Measurements from ENCODE around the gene C4A.
"Not testable (repeated sequence)": the region's sequence is repeated elsewhere in the genome, so short reads cannot be mapped to it uniquely, and the experiment has no call there.

The C4A gene

DNA sequence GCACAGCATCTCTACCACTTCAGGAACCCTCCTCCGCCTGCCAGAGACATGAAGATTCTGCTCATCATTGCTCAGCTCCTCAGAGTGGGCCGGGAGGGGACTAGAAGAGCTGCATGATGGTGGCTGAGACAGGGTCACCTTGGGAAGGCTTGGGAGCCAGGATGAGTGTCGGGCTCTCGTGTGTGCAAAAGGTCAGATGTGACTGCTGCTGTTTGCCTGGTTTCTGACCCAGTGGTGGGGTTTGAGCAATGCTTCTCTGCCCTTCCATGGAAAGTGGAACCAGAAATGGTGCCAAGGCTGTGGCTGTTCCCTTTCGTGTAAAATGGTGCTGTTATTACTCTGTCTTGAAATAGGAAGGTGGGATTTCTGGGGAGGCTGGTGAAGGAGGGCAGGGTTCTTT is 859 bp upstream of the C4A start:
- DNase-seq (ENCODE audit: low spot score), result not testable (repeated sequence)

DNA sequence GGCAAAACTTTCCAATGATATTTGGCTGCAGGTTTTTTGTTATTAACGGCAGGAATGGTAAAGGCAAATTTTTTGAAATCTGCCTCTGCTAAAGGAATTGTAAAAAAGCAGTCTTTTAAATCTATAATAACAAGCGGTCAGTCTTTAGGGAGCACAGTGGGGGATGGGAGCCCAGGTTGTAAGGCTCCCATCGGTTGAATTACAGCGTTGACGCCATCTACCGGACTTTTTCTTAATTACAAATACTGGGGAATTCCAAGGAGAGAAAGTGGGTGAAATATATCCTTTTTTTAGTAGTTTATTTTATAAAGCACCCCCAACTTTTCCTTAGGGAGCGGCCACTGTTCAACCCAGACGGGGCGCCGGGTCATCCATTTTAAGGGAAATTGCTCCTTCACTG is 7.5 kb downstream of the C4A start:
- not testable (repeated sequence) for DNase-seq (ENCODE audit: low spot score)

DNA sequence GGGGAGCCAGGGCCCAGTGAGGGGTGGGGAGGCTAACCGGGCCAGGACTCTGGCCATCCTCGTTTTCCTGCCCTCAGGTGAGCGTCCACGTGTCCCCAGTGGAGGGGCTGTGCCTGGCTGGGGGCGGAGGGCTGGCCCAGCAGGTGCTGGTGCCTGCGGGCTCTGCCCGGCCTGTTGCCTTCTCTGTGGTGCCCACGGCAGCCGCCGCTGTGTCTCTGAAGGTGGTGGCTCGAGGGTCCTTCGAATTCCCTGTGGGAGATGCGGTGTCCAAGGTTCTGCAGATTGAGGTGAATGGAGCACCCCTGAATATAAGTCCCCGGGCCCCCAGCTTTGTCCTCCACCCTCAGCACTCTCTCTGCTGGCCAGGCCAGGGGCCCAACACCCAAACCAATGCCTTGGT is 12.6 kb downstream of the C4A start:
- DNase-seq (ENCODE audit: low spot score), result not testable (repeated sequence)

DNA sequence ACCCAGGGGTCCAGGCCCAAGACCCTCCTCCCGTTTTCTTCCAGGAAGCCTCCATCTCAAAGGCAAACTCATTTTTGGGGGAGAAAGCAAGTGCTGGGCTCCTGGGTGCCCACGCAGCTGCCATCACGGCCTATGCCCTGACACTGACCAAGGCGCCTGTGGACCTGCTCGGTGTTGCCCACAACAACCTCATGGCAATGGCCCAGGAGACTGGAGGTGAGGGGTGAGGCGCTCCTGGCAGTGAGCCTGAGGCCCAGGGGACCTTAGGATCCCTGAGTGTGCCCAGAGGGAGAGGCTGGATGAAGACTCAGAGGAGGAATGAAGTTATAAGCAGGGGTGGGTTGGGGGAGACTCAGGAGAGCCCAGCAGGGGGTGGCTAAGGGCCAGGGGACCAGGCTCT is 14.5 kb downstream of the C4A start:
- not testable (repeated sequence) for DNase-seq (ENCODE audit: low spot score)

DNA sequence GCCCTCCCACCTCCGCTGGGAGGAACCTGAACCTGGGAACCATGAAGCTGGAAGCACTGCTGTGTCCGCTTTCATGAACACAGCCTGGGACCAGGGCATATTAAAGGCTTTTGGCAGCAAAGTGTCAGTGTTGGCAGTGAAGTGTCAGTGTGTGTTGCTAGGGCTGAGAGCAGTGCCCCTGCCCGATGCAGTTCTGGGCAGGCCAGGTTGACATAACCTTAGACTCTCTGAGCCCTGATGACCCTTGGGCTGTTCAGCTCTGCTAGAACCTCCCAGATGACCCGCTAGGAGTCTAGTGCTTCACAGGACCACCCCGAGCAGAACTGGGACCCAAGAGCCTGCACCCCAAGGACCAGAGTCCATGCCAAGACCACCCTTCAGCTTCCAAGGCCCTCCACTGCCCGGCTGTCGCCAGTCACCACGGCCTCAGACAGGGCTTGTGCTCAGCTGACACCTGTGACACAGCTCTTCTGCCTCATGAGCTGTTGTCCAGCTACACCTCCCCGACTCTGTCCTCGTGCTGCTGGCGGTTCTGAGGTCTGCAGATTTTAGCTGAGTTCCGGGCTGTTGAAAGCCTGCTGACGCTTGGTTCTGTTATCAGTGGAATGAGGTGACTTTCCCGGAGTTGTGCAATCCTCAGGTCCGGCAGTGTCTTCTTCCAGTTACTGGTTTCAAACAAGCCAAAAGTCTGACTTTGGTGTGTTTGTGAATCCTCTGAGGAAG is 20.9 kb downstream of the C4A start:
- DNase-seq (ENCODE audit: low spot score), result not testable (repeated sequence)

DNA sequence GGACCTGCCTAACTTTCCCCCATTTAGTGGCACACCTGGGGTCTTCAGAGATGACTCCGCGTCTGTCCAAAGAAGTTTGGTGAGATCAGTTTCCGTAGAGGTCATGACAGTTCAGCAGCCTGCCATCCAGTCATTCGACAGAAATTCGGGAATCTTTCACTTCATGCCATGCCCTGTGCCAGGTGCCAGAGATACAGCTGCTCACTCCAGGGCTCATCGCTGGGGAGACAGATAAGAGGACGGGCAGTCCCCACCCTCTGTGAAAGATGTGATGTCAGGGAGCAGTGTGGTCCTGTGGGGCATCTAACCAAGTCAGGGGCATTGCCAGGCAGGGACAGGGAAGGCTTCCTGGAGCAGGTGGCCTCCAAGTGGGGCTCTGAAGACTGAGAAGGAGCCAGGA is 21.4 kb downstream of the C4A start:
- DNase-seq (ENCODE audit: low spot score), result not testable (repeated sequence)

DNA sequence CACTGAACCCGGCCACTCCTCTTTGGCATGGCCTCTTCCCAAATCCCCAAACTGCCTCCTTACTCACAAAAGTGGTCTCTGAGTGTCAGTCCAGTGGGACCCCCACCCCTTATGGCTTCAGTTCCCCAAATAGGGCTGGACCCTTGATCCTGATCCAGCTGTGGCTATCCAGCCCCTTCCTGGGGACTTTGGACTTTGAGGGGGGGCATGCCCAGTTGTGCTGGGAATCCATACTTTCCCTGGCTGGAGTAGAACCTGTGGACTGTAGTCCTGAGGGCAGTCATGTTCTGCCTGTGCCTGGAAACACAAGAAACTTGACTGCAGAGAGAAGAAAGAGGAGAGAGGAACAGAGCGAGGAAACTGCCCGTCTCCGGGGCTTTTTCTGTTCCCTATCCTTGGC is 22.5 kb downstream of the C4A start:
- not testable (repeated sequence) for DNase-seq (ENCODE audit: low spot score)

DNA sequence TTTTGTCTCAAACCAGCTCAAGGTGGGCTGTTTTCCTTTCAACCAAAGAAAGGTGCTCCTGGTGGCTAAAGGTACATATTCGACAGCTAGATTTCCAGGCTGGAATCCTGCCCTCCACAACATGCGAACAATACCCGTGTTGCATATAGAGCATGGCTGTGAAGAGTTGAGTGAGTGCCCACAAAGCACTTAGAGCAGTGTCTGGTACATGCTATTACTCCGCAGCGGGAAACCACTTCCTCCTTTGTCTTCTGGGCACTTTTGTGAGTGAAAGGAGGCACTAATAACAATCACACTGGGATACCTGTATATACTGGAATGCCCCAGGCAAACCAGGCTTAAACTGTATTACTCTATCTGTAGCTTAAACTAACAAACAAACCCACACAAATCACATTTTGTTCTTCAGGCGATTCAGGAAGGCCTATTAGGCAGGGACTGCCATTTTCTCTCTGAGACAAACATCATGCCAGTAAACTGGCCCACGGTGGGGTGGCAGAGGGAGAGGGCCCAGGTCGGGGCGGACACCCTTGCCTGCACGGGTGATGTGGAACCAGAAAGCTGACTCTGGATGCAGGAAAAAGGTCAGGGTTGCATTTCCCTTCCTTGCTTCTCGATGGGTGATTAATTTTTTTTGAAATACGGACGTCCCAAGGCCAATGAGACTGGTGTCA is 23.1 kb downstream of the C4A start:
- not testable (repeated sequence) for DNase-seq (ENCODE audit: low spot score)

DNA sequence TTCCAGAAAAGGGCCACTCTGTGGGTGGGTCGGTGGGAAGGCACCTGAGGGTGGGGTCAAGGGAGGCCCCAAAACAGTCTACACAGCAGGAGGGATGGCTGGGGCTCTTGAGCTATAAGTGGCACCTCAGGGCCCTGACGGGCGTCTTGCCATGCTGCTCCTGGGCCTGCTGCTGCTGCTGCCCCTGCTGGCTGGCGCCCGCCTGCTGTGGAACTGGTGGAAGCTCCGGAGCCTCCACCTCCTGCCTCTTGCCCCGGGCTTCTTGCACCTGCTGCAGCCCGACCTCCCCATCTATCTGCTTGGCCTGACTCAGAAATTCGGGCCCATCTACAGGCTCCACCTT is 23.7 kb downstream of the C4A start:
- DNase-seq (ENCODE audit: low spot score), result not testable (repeated sequence)

DNA sequence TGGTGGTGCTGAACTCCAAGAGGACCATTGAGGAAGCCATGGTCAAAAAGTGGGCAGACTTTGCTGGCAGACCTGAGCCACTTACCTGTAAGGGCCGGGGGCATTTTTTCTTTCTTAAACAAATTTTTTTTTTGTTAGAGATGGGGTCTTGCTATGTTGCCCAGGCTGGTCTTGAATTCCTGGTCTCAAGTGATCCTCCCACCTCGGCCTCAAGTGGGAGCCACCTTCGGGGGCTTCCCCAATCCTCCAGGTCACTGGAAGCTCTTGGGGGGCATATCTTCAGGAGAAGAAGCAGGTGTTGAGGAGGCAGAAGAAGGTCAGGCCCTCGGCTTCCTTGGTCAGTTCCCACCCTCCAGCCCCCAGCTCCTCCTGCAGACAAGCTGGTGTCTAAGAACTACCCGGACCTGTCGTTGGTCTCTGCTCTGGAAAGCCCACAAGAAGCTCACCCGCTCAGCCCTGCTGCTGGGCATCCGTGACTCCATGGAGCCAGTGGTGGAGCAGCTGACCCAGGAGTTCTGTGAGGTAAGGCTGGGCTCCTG is 24.2 kb downstream of the C4A start:
- DNase-seq (ENCODE audit: low spot score), result not testable (repeated sequence)

DNA sequence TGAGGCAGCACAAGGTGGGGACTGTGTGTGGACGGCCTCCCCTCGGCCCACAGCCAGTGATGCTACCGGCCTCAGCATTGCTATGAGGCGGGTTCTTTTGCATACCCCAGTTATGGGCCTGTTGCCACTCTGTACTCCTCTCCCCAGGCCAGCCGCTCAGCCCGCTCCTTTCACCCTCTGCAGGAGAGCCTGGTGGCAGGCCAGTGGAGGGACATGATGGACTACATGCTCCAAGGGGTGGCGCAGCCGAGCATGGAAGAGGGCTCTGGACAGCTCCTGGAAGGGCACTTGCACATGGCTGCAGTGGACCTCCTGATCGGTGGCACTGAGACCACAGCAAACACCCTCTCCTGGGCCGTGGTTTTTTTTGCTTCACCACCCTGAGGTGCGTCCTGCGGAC is 25.2 kb downstream of the C4A start:
- not testable (repeated sequence) for DNase-seq (ENCODE audit: low spot score)

DNA sequence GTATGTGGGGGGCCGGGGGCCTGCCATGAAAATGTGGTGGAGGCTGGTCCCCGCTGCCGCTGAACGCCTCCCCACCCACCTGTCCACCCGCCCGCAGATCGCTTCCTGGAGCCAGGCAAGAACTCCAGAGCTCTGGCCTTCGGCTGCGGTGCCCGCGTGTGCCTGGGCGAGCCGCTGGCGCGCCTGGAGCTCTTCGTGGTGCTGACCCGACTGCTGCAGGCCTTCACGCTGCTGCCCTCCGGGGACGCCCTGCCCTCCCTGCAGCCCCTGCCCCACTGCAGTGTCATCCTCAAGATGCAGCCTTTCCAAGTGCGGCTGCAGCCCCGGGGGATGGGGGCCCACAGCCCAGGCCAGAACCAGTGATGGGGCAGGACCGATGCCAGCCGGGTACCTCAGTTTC is 26.2 kb downstream of the C4A start:
- not testable (repeated sequence) for DNase-seq (ENCODE audit: low spot score)

DNA sequence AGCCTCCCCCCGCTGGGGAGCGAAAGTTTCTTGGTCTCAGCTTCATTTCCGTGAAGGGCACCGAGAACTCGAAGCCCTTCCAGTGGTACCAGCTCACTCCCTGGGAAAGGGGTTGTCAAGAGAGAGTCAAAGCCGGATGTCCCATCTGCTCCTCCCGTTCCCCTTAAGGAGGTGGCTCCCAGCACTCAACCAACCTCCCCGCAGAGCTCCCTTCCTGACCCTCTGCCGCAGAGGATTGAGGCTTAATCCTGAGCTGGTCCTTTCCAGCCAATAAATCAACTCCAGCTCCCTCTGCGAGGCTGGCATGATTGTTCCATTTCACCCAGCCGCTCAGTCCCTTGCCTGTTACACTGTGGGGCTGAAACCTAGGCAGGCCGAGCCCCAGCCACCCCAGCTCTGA is 26.8 kb downstream of the C4A start:
- not testable (repeated sequence) for DNase-seq (ENCODE audit: low spot score)

DNA sequence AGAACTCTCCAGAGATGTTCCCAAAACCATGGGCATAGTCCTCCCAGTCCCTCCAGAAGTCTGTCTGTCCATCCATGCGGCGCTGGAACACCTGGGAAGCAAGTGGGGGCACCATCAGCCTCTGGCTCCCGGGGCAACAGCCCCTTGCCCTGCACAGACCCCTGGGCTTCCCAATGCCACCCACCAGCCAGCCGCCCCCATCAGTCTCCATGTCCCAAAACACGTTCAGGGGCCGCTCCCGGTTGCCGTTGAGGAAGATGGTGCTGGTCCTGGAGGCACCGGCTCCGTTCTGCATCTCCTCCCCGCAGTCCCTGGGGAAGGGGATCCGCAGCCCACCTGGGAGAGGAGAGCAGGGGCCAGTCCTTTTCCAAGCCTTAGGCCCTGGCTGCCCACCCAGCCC is 27.7 kb downstream of the C4A start:
- not testable (repeated sequence) for DNase-seq (ENCODE audit: low spot score)

DNA sequence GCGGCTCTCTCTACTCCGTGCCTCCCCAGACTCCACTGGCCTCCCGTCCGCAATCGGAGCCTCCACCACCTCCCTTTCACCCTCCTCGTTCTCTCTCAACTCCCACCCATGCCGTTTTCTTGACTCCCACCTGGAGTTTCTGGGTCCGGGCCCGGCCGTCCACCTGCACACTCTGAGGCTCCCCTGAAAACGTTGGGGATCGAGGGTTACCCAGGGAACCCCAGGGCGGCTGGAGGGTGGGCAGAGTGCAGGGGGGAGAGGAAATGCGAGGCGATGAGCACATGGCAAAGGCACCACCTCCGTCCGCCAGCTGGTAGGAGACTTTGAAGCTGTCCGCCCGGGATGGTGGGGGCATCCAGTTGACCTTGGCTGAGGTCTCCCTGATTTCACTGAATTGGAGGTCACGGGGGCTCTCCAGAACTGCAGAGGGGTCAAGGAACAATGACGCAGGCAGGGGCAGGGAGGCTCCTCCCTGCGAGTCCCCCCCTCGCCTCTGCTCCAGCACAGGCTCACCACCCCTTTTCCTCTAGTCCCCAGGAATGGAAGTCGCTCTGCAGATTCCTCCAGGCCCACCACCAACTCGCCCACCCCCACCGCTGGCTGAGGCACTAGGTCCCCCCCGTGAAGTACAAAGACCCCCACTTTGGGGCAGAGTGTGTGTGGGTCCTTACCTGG is 29.1 kb downstream of the C4A start:
- DNase-seq (ENCODE audit: low spot score), result not testable (repeated sequence)

DNA sequence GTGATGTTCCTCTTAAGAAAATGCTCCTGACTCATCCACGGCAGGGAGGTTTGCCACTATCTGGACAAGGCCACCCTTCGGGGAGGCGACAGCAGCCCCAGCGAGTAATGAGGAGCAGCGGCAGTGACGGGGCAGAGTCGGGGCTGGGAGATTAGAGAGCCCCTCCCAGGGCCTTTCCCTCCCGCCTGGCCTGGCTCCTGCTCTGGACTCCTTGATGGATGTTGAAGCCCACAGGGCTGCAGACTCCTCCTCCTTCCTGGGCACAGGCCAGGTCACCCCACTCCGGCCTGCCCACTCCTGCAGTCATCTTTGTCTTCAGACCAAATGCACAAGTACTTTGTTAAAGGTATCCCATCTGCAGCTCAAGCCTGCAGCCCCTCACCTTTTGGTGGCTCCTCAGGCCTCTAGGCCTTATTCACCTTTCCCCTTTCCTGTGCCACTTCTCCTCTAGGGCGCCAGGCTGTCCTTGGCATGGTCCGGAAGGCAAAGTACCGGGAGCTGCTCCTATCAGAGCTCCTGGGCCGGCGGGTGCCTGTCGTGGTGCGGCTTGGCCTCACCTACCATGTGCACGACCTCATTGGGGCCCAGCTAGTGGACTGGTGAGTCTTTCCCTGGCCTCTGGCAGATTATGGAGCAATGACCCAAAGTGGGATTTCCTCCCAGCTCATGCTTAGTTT is 31.2 kb downstream of the C4A start:
- DNase-seq (ENCODE audit: low spot score), result not testable (repeated sequence)

DNA sequence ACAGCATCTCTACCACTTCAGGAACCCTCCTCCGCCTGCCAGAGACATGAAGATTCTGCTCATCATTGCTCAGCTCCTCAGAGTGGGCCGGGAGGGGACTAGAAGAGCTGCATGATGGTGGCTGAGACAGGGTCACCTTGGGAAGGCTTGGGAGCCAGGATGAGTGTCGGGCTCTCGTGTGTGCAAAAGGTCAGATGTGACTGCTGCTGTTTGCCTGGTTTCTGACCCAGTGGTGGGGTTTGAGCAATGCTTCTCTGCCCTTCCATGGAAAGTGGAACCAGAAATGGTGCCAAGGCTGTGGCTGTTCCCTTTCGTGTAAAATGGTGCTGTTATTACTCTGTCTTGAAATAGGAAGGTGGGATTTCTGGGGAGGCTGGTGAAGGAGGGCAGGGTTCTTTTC is 31.9 kb downstream of the C4A start:
- not testable (repeated sequence) for DNase-seq (ENCODE audit: low spot score)

DNA sequence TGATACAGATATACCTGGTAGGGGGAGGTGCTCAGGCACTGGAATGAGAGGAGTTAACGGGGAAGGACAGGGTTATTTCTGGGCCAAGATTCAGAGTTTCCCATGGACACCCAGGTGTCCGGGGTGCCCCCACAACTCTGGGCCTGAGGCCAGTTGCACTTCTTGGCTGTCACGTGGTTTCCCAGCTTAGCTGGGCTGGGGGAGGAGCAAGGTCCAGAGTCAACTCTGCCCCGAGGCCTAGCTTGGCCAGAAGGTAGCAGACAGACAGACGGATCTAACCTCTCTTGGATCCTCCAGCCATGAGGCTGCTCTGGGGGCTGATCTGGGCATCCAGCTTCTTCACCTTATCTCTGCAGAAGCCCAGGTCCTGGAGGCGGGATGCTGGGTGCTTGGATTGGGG is 32.7 kb downstream of the C4A start, which contains the start of gene C4B:
Gene C4B, plus strand, starts transcription at position 249 of the 400 bp plus-strand sequence. Its CDS starts 51 bp downstream, at position 300.
- not testable (repeated sequence) for DNase-seq (ENCODE audit: low spot score)

DNA sequence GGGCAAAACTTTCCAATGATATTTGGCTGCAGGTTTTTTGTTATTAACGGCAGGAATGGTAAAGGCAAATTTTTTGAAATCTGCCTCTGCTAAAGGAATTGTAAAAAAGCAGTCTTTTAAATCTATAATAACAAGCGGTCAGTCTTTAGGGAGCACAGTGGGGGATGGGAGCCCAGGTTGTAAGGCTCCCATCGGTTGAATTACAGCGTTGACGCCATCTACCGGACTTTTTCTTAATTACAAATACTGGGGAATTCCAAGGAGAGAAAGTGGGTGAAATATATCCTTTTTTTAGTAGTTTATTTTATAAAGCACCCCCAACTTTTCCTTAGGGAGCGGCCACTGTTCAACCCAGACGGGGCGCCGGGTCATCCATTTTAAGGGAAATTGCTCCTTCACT is 40.2 kb downstream of the C4A start:
- not testable (repeated sequence) for DNase-seq (ENCODE audit: low spot score)

DNA sequence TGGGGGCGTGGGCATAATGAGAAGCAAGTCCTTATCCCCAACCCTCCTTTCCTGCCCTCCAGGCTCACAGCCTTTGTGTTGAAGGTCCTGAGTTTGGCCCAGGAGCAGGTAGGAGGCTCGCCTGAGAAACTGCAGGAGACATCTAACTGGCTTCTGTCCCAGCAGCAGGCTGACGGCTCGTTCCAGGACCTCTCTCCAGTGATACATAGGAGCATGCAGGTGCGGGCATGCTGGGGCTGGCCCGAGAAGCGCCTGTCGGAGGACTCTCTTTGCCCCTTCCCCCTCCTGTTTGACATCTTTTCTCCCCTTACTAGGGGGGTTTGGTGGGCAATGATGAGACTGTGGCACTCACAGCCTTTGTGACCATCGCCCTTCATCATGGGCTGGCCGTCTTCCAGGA is 46.8 kb downstream of the C4A start:
- DNase-seq (ENCODE audit: low spot score), result not testable (repeated sequence)

DNA sequence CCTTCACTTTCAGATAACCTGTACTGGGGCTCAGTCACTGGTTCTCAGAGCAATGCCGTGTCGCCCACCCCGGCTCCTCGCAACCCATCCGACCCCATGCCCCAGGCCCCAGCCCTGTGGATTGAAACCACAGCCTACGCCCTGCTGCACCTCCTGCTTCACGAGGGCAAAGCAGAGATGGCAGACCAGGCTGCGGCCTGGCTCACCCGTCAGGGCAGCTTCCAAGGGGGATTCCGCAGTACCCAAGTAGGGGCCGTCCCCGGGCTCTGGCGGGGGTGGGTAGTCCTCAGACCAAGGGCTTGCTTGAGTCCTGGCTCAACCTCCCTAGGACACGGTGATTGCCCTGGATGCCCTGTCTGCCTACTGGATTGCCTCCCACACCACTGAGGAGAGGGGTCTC is 47.7 kb downstream of the C4A start:
- DNase-seq (ENCODE audit: low spot score), result not testable (repeated sequence)

All from CD4-positive, alpha-beta T cell treated with Interleukin-15 for 4 hours (primary cell).